ENCODE data around the gene TNFRSF6B. TPM values are rescaled to one million over a fixed set of nuclear protein-coding genes. Genes with fewer than 3 reads are reported as not detected.

TNFRSF6B gene
- total RNA-seq, 1 donor from 2014 or later = 19.8 TPM

GRCh38 chr20:63685269-63686026 lies 11.0 kb upstream of the TNFRSF6B start:
- DNase-seq (ENCODE audit: low spot score) = no peak

GRCh38 chr20:63686094-63686491 lies 10.4 kb upstream of the TNFRSF6B start:
- no peak for DNase-seq (ENCODE audit: low spot score)

GRCh38 chr20:63686492-63687321 lies 9.7 kb upstream of the TNFRSF6B start:
- DNase-seq (ENCODE audit: low spot score) = peak; percentile 77

- DNase-seq (ENCODE audit: low spot score) = no peak
Measured at GRCh38 chr20:63687419-63688178, 8.9 kb upstream of the TNFRSF6B start.

GRCh38 chr20:63688228-63689045 lies 8.0 kb upstream of the TNFRSF6B start:
- DNase-seq (ENCODE audit: low spot score) = no peak

GRCh38 chr20:63689046-63690002 lies 7.1 kb upstream of the TNFRSF6B start:
- DNase-seq (ENCODE audit: low spot score) = no peak

GRCh38 chr20:63690003-63690897 lies 6.2 kb upstream of the TNFRSF6B start:
- DNase-seq (ENCODE audit: low spot score) = no peak

GRCh38 chr20:63690898-63691710 lies 5.3 kb upstream of the TNFRSF6B start:
- DNase-seq (ENCODE audit: low spot score) = no peak

GRCh38 chr20:63691711-63692435 lies 4.6 kb upstream of the TNFRSF6B start:
- DNase-seq (ENCODE audit: low spot score) = no peak

GRCh38 chr20:63692436-63693082 lies 3.9 kb upstream of the TNFRSF6B start:
- no peak for DNase-seq (ENCODE audit: low spot score)

- no peak for DNase-seq (ENCODE audit: low spot score)
Measured at GRCh38 chr20:63693083-63693732, 3.2 kb upstream of the TNFRSF6B start.

- no peak for DNase-seq (ENCODE audit: low spot score)
Measured at GRCh38 chr20:63693733-63694583, 2.5 kb upstream of the TNFRSF6B start.

GRCh38 chr20:63694584-63695423 lies 1.6 kb upstream of the TNFRSF6B start:
- DNase-seq (ENCODE audit: low spot score) = no peak

- DNase-seq (ENCODE audit: low spot score) = no peak
Measured at GRCh38 chr20:63695424-63696305, 787 bp upstream of the TNFRSF6B start.

All from ureter (tissue), 1 donor.